NCI-H774 (cell line): ENCODE measurements around the gene UHRF2.
"Not testable (repeated sequence)": the region's sequence is repeated elsewhere in the genome, so short reads cannot be mapped to it uniquely, and the experiment has no call there.

Experiments
- DNase-seq: peaks from one replicate; lab custom pipeline; 2025; lab: John Stamatoyannopoulos, UW

Gene UHRF2

GRCh38 chr9:6489099-6489498 is 76.1 kb downstream of the UHRF2 start:
- no peak for DNase-seq

GRCh38 chr9:6490863-6491262 is 77.9 kb downstream of the UHRF2 start:
- no peak for DNase-seq

DNA sequence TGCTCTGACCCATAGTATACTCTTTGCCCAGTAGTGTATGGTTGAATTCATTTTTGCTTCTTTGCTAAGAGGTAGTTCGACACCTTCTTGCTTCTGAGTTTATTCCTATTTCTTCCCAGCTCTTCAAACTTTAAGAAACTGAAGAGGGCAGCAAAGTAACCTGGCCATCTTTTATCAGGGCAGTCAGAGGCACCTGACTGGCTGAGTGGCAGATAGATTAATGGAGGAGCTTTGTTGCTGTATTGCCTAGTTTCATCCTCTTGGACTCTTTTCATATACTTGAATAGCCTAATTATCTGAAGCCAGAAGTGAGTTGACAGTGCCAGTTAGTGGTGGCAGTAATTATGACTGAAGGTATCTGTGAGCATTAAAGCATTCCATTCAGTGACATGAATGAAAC is 82.5 kb downstream of the UHRF2 start:
- DNase-seq, result no peak

- DNase-seq, result no peak
Measured at GRCh38 chr9:6498982-6499381, 86.0 kb downstream of the UHRF2 start.

GRCh38 chr9:6501526-6502210 is 88.7 kb downstream of the UHRF2 start:
- no peak for DNase-seq

GRCh38 chr9:6502399-6502798 is 89.4 kb downstream of the UHRF2 start:
- DNase-seq, result no peak

DNA sequence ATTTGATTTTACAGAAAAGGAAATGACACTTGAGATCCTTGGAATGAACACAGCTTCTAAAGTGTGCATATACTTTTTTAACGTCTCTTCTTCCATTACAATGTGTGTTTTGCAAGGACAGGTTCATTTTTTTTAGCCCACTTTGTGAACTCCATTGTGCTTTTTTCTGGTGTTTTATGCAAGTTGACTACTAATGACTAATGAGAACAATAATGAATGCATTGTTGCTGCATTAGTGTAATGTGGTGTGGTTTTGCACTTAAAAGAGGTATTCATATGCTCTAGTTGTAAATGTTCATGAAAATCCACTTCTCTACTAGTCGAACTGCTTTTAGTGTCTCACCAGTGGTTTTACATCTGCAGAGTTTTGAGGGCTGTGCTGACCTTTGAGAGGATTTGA is 93.6 kb downstream of the UHRF2 start:
- DNase-seq, result no peak

DNA sequence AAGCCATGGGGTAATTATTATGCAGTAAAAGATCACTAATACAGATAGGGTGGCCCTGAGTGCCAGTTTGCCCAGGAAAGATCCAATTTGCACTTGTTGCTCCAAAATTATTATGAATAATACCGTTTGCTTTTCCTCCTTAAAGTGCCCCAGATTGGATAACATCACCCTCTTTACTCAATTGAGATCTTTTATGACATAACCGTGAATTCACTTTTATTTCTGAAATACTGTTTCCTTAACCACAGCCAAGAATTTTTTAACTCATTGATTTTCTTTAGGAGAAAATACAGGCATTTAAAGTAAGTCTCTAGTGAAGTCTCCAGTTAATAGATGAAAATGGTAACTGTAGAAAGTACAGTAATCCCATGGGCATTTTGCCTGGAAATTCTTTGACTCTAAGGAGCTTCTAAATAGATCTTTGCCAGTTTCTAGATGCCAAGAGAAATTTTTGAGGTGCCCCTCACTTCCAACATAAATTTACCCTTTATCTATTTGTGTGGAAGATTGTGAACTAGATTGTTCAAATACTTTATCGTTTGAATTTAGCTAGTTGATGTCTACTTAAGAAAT is 99.2 kb downstream of the UHRF2 start:
- no peak for DNase-seq

- DNase-seq, result no peak
Measured at GRCh38 chr9:6522263-6522662, 109.3 kb downstream of the UHRF2 start.

- DNase-seq, result no peak
Measured at GRCh38 chr9:6525326-6526045, 112.5 kb downstream of the UHRF2 start.

GRCh38 chr9:6535594-6535993 is 122.6 kb downstream of the UHRF2 start:
- DNase-seq, result no peak

DNA sequence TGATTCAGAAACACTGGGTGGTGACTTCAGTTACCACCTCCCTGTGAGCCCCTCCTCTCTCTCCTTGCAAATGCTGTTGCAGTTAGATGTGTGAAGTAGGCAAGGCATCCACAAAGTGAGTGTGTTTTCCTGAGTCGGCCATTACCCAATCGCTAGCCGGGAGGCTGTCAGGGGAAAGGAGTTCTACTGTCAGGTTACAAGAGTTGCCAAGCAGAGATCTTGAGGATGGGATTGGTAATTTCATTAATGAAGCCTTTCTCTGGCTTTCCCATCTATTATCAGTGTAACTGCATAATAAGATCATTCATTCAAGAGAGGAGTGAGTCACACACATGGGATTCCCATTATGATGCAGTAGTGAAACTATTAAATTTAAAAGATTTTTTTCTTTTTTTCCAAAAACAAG is 125.7 kb downstream of the UHRF2 start:
- DNase-seq, result no peak

DNA sequence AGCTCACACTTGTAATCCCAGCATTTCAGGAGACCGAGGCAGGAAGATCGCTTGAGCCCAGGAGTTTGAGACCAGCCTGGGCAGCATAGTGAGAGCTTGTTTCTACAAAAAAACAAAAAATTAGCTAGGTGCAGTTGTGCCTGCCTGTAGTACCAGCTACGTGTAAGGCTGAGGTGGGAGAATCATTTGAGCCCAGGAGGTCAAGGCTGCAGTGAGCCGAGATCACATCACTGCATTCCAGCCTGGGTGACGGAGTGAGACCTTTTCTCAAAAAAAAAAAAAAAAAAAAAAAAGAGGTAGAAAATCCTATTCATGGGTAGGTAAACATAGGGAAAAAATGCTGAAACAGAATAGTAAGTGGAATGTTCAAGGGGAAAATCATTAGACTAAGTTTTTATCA is 129.6 kb downstream of the UHRF2 start:
- DNase-seq, result not testable (repeated sequence)

DNA sequence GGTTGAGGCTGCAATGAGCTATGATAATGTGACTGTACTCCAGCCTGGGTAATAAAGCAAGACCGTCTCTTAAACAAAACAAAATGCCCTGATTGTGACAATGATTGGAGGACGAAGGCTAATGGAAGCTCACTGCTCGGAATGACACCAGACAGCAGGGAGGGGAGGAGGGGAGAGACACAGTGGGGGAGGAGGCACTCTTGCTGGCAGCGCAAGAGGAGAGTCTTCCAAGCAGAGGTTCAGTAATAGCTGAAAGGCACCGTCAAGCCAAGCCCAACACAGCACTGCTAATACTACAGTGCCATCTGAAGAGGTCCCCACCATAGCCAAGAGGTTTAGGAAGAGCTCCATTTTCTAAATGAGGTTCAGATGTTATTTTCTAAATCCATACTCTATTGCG is 130.2 kb downstream of the UHRF2 start:
- DNase-seq, result no peak

GRCh38 chr9:6545017-6545691 is 132.2 kb downstream of the UHRF2 start:
- DNase-seq, result no peak

DNA sequence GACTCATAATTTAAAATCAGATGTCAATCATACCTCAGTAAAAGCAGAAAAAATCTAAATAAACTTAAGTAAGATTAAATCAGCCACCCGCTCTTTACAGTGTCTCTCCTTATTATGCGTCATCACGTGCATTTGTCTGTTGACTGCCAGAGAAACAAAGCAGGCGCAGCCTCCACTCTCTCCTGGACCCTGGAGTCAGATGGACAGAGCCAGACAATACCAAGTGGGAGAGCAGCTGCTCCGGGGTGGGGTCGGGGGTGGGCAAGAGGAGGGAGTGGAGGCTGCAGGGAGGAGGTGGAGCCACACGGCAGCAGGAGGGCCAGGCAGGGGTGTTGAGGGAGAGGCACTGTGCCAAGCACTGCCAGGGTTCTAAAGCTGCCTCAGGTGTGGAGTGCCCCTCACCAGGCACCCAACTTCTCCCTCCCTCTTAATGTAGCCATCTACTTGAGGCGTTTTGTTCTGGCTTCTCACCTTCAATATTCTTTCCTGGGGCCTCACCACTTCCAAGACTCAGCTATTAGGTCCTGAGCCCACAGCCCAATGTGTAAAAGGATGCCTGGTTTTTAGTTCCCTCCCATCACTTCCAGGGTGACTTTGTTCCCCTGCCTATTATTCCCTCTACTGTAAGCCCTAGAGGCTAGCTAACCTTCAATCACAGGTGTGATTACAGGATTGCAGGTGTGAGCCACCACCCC is 136.3 kb downstream of the UHRF2 start:
- peak; percentile 90 for DNase-seq

GRCh38 chr9:6551136-6551535 is 138.1 kb downstream of the UHRF2 start:
- DNase-seq, result no peak

DNA sequence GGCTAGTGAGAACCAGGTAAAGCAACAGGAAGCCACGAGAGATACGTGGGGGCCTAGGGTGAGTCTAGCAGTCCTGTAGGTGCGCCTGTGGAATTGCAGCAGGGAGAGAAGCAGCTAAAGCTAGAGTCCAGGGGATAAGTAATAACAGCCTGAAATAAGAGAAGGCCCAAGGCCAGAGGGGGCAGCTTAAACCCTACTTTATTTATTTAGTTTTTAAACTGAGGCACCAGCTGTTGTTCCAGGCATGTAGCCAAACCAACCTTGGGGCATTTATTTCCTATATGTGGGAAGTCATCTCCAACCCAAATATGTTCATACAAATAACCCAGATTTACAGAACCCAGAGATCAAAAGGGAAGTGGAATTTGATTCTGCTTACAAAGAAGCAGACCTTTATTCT is 139.0 kb downstream of the UHRF2 start:
- no peak for DNase-seq

DNA sequence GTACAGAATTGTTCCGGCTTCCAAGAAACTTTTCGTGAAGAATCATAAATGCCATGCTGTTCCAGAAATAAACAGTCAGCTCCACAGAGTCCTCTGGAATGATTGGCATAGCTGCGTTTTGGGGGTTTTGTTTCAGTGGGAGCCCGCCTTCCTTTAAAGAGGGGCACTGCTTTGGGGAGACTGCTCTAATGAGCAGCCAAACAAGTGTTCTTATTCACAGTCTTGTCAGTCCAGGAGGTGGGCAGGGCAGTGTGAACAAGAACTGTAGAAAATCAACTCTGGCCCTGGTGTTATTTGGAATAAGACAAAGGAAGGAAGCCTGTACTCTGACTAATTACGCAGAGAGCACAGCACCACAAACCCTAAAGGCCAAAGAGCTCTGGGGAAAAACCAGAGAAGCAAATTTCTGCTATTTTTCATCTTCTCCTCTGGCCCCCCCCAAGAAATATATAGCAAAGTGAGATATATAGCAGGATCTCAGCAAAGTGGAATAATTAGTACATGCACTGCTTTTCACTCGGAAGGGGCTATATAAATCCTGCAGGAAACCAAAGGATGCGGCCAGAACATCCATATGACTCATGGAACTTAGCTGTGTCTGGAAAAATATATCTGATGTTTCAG is 139.6 kb downstream of the UHRF2 start:
- DNase-seq, result no peak

GRCh38 chr9:6553866-6554265 is 140.9 kb downstream of the UHRF2 start:
- no peak for DNase-seq
